Fibroblast of lung (primary cell): ENCODE measurements around the gene SLIT1.

Source experiments
- CTCF ChIP-seq, 2 donors: IDR thresholded peaks in 1 of 2; conservative IDR thresholded peaks in 1 of 2; 1 replicate in 1 of 2; 2 replicates in 1 of 2; pipeline ENCODE4 v1.5.1; 2011 to 2012; ENCODE audit warnings: low read length in 2 of 2, control low read depth in 1 of 2, inconsistent platforms in 1 of 2, low read depth in 1 of 2, mild to moderate bottlenecking in 1 of 2
- EZH2 ChIP-seq: IDR thresholded peaks from 2 replicates; pipeline ENCODE4 v1.5.1; 2012; ENCODE audit warnings: low read length, control low read depth, mild to moderate bottlenecking; ENCODE audit errors: missing control alignments

- TF ChIP-seq CTCF (conservative IDR thresholded peaks at IDR 0.05 in 1 of 2, IDR thresholded peaks at IDR 0.05 in 1 of 2; ENCODE audit: low read depth in 1 of 2, low read length in 2 of 2) (no peak), EZH2 (no peak)
Measured at GRCh38 chr10:97032624-97033023, 153.1 kb downstream of the SLIT1 start.
